BE2C (cell line): ENCODE measurements around the gene GPRIN1.

ENCODE experiments used
- DNase-seq: peaks from one replicate; pipeline ENCODE4 v3.0.0-alpha.2; 2020
- H3K27me3 ChIP-seq: fragments of 250-450 bp; sonication (Bioruptor Pico); 2 replicates; pipeline ENCODE4 v1.5.1; 2020; ENCODE audit warnings: mild to moderate bottlenecking
- H3K36me3 ChIP-seq: fragments of 250-450 bp; sonication (Bioruptor Pico); 2 replicates; pipeline ENCODE4 v1.5.1; 2020; ENCODE audit warnings: mild to moderate bottlenecking
- H3K4me1 ChIP-seq: fragments of 250-450 bp; sonication (Bioruptor Pico); 2 replicates; pipeline ENCODE4 v1.5.1; 2020
- H3K4me3 ChIP-seq: 2 replicates; pipeline ENCODE4 v1.5.1; 2011; ENCODE audit warnings: low read depth, low read length
- H3K9me3 ChIP-seq: fragments of 250-450 bp; sonication (Bioruptor Pico); 2 replicates; pipeline ENCODE4 v1.5.1; 2020
- CTCF ChIP-seq: IDR thresholded peaks from 2 replicates; pipeline ENCODE4 v1.5.1; 2012; ENCODE audit warnings: mild to moderate bottlenecking, low read depth, low read length

GPRIN1 gene

DNA sequence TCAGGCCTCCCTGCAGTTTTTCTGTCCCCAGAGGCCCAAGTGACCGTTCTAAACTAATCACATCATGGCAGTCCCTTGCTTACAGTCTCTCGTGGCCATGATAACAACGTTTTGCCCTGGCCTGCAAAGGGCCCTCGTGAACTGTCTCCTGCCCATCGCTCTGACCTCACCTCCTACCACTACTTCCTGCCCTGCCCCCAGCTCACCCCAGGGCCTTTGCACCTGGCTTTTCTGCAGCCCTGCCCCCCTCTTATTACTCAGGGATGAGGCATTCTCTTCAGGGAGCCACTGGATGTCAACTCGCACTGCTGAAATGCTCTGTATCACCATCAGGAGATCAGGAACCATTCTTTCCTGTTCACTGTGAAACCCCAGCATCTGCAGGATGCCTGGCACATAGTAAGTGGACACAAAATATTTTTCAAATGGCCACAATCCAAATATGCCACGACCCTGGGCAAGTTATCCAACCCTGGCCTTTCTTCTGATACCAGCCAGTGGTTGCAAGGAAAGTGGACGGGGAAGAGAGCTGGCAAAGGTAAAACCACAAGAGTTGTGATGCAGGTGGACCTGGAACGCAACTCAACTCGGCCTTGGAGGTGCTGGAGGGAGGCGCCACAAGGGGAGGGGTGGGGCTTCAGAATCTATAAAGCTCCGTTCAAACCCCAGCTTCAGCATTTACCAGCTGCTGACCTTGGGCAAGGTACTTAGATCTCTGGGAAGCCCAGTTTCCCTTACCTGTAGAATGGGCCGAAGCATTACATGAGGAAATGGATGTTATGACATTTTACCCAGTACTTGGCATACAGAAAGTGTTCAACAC is 18.7 kb upstream of the GPRIN1 start:
- Histone ChIP-seq H3K4me3 (no peak overlapping the region), H3K36me3 (no peaks in the 10 kb centered on the region), H3K9me3 (no peaks in the 10 kb centered on the region), H3K27me3 (peaks cover 8% of the 10 kb centered on the region), H3K4me1 (no peaks in the 10 kb centered on the region)
- DNase-seq: no peak
- no peak for TF ChIP-seq CTCF

DNA sequence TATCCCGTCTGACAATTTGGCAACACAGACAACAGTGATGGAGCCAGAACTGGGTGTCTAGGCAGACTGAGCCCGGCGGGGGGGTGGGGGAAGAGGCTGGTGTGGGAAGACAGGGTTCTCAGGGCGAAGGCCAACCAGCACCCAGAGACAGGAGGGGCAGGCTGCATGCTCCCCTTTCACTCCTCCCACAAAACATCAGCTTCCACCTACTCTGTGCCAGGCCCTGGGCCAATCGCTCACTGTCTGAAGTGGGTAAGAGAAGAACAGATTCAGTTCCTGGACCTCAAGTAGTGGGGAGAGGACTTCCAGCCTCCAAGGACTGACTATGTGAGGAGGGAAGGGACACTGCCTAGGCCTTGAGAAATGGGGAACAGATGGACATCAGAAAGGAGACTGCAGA is 17.6 kb upstream of the GPRIN1 start:
- no peak overlapping the region for H3K4me3 ChIP-seq
- no peak for TF ChIP-seq CTCF
- H3K36me3 ChIP-seq: no peaks in the 10 kb centered on the region
- H3K9me3 ChIP-seq: no peaks in the 10 kb centered on the region
- no peak for DNase-seq
- H3K4me1 ChIP-seq: no peaks in the 10 kb centered on the region
- peaks cover 8% of the 10 kb centered on the region for H3K27me3 ChIP-seq

GRCh38 chr5:176626876-176627236 is 16.9 kb upstream of the GPRIN1 start:
- no peak for TF ChIP-seq CTCF
- peaks cover 8% of the 10 kb centered on the region for H3K27me3 ChIP-seq
- H3K9me3 ChIP-seq: no peaks in the 10 kb centered on the region
- no peak overlapping the region for H3K4me3 ChIP-seq
- no peaks in the 10 kb centered on the region for H3K4me1 ChIP-seq
- DNase-seq: no peak
- H3K36me3 ChIP-seq: no peaks in the 10 kb centered on the region

DNA sequence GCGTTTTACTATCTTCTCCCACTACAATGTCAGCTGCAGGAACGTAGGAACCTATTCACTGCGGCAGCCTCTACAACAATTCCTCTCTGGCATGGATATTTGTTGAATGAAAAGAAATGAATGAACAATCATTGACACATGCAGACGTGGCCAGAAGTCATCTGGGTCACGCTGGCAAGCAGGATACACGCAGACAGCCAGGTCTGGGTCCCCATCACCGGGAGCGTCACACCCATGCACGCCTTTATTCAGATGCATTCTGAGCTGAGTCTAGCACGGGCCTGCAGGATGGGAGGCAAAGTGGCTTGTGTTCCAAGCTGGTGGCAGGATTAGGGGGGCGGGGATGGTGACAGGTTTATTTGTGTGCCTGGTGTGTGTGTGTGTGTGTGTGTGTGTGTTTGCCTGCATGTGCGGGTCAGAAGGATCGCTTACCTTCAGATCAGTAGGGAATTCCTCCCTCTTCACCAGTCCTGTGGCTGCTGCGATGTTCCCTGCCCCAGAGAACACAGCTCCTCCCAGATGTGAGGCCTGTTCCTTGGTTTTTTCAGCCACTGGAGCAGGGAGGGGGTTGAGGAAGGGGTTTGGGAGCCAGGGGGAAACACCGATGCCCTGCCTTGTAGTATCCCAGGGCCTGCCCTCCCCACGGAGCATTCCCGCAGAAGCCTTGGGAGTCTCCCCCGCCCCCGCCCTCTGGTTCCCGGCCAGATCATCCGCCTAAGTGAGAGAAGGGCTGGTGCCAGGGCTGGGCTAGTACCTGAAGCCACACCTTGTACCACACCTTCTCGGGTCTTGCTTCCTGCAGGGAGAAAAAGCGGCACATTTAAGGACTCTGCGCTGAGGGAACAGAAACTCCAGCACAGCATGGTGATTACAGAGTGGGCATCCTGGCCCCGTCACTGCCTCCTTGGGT is 16.3 kb upstream of the GPRIN1 start:
- H3K36me3 ChIP-seq: no peaks in the 10 kb centered on the region
- no peak for TF ChIP-seq CTCF
- no peak for DNase-seq
- no peaks in the 10 kb centered on the region for H3K4me1 ChIP-seq
- no peaks in the 10 kb centered on the region for H3K9me3 ChIP-seq
- H3K27me3 ChIP-seq: peaks cover 8% of the 10 kb centered on the region
- H3K4me3 ChIP-seq: no peak overlapping the region

DNA sequence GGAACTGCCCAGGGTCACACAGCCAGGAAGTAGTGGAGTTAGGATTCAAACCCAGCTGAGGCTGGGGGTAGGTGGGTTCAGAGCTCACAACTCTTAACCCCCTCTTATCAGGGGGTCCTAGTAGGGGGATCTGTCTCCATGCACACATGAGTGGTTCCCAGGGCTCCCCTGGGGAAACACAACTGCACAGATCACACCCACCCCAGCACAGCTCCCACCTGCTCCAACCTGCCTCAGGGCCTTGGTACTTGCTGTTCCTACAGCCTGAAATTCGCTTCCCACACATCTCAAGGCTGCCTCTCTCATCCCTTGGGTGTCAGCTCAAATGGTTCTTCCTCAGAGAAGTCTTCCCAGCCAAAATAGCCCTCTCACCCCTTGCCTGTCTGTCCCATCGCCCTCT is 15.6 kb upstream of the GPRIN1 start:
- Histone ChIP-seq H3K4me1 (no peaks in the 10 kb centered on the region), H3K27me3 (peaks cover 11% of the 10 kb centered on the region)

More for the DNA sequence above, 15.6 kb upstream of the GPRIN1 start:
- Histone ChIP-seq H3K9me3 (no peaks in the 10 kb centered on the region), H3K36me3 (no peaks in the 10 kb centered on the region), H3K4me3 (no peak overlapping the region)
- no peak for DNase-seq
- TF ChIP-seq CTCF: no peak
